ENCODE measurements around the gene ZNF562.

Gene ZNF562

DNA sequence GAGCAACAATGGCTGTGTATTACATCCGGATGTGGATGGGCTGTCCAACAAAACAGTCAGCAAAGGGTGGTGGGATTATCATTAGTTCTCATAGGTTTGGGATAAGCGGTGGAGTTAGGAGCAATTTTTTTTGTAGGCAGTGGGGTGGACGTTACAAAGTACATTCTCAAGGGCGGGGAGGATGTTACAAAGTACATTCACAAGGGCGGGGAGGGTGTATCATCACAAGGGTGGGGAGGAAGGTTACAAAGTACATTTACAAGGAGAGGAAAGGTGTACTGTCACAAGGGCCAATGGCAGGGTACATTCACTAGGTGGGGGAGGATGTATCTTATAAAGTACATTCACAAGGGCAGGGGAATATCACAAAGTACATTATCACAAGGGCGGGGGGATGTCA lies 33.1 kb downstream of the ZNF562 start:
- no peak for DNase-seq

DNA sequence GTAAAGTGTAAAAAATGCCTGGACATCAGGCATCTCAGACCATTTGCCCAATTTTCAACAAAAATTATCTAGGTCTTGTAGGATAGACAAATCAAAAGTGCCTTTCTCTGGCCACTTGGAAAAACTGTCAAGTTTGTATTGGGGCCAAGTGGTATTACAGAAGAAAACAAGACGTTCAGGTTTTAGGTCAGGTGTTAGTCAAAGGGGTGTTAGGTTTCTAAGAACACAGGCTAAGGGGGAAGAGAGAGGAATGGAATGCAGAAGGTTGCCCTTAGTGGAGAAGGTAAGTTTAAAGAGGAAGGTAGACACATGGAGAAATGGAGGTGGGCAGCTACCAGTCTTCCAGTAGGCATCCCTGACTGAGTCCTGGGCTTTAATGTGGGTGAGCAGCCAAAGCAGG lies 33.9 kb downstream of the ZNF562 start:
- no peak for DNase-seq

DNA sequence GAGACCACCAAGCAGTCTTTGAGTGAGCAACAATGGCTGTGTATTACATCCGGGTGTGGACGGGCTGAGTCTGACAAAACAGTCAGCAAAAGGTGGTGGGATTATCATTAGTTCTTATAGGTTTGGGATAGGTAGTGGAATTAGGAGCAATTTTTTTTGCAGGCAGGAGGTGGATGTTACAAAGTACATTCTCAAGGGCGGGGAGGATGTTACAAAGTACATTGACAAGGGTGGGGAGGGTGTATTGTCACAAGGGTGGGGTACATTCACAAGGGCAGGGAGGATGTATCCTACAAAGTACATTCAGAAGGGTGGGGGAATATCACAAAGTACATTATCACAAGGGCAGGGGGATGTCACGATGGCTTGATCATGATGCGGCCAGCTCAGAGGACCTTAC lies 38.9 kb downstream of the ZNF562 start:
- DNase-seq, result no peak

DNA sequence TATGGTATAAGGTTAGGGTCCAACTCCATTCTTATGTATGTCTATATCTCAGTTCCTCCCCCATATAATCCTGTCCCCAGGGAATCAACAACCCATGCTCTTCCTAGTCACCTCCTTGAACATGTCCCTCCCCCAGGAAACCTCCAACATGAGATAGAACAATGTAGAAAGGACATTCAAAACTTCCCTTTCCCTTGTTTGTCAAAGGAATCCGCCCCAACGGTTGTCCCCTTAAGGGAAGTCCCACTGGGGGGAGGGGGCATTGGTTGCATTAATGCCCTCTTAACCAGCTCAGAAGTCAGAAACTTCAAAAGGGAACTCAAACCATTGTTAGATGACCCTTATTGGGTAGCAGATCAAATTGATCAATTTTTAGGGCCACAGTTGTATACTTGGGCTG lies 47.0 kb downstream of the ZNF562 start:
- DNase-seq, result no peak

DNA sequence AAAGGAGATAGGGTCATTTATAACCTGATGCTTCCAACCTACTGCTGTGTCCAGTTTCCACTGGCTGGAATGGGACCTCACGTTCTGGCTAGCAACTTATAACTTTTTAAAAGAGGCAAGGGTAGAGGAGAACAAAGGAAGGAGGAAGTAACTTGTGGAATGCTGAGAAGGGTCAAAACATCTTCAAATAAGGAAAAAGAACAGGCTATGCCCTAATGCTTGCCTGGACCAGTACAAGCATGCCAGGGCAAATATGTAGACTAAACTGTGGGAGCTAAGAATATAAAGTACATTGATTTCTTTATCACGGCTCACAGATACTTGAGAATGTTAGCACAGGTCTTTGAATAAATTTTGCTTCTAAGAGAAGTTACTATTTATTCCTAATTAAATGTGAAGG lies 52.4 kb downstream of the ZNF562 start:
- no peak for DNase-seq

DNA sequence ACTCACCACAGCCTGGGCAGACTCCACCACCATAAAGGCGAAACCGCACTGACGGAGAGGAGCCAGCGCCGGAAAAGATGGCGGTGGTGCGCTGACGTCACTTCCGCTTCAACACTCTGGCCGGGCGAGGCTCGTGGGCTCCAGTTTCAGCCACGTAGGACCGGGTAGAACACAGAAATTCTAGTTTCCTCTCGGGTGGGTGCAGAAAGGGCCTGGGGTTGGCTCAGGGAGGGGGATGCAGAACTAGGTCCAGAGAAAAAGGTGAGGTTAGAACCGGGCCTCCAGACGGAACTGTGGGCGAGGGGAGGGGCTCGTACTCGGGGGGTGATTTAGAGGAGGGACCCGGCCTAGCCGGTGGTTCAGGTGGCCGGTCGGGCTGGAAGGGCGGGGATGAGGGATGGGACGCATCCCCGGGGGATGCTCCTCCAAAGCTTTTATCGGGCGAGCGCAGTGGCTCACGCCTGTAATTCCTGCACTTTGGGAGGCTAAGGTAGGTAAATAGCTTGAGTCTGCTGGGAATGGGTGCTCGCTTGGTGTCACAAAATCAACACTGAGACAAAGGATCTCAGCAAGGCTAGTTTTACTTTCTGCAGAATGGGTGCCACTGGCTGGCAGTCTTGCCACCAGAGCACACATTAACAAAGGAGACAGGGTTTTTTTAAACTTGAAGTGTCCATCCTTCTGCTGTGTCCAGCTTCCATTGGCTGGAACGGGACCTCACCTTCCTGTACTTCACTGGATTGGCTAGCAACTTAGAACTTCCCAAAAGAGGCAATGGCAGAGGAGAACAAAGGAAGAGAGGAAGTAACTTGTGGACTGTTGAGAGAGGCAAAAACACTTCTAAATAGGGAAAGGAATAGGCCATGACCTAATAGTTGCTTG lies 53.5 kb downstream of the ZNF562 start, which contains the start of gene ZNF561:
ZNF561 (minus strand) TSS at position 77 of the 882 bp plus-strand sequence. CDS start 1,776 bp downstream, outside the sequence.
- DNase-seq, result peak; percentile 95

DNA sequence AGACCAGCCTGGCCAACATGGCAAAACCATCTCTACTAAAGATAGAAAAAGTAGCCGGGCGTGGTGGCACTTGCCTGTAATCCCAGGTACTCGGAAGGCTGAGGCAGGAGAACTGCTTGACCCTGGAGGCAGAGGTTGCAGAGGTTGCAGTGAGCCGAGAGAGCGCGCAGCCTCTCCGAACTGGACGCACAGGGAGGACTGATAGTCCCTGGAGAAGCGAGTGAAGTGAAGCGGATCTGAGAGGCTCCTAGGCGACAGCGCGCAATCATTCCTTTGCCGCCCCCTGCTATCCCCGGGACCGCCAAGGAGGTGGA lies 54.1 kb downstream of the ZNF562 start:
- DNase-seq, result no peak

DNA sequence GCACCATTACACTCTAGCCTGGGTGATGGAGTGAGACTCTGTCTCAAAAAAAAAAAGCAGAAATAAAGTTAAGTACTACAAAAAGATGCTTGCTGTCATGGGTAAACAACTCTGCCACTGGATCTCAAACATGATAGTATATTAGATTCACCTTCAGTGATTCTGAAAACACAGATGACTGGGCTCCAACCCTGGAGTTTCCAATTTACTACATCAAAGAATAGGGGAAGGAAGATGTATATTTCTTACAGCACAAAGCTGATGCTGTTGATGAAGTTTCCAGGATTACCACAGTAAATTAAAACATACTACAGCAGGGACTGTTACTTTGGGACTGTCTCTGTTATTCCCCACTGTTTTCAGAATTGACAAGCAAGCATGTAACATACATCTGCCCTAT lies 59.1 kb downstream of the ZNF562 start:
- DNase-seq, result no peak

DNA sequence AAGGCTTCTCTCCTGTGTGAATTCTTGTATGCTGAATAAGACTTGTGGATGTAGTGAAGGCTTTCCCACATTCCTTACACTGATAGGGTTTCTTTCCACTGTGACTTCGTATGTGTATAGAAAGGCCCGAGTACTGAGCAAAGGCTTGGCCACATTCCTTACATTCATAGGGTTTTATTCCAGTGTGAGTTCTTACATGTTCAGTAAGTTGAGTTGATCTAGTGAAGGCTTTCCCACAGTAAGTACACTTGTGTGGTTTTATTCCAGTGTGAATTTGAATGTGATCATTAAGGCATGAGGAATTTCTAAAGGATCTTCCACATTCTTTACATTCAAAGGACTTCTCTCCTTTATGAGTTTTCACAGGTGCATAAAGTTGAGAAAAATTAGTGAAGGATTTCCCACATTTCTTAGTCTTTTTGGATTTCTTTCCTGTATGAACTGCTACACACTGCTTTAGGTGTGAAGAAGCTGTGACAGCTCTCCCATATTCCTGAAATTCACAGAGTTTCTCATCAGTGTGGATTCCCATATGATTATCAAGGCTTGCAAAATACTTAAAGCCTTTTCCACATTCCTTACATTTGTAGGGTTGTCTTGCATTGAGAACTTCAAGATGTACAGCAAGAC lies 64.3 kb downstream of the ZNF562 start:
- no peak for DNase-seq

DNA sequence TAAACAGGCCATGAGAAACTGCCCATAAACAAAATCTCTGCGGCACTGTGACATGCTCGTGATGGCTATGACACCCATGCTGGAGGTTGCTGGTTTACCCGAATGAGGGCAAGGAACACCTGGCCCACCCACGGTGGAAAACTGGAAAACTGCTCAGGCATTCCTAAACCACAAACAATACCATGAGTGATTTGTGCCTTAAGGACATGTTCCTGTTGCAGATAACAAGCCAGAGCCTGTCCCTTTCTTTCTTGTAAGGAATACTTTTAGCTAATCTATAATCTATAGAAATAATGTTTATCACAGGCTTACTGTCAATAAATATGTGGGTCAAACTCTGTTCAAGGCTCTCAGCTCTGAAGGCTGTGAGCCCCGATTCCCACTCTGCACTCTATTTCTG lies 66.0 kb downstream of the ZNF562 start:
- no peak for DNase-seq

DNA sequence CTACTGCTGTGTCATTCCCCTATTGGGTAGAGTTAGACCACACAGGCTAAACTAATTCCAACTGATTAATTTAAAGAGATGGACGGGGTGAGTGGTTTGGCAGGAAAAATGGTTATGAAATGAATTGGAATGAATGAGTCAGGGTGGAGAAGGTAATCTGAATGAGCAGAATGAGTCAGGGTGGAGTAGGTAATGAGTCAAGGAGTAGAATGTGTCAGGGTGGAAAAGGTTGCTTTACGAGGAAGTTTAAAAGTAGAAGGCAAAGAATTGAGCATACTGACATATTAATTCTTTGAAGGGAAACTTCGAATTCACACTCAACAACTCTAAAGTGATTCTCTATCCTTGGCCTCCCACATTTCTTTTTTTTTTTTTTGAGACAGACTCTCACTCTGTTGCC lies 77.9 kb downstream of the ZNF562 start:
- no peak for DNase-seq

Data from OCI-M1 (cell line).